NOMO-1 treated with DMSO at 0.1 percent for 48 hours (cell line): ENCODE measurements around the gene SLC25A15.

Experiments used
- DNase-seq: peaks from one replicate; lab custom pipeline; 2025; ENCODE audit not compliant: unreplicated experiment; lab: John Stamatoyannopoulos, UW

SLC25A15 gene

DNA sequence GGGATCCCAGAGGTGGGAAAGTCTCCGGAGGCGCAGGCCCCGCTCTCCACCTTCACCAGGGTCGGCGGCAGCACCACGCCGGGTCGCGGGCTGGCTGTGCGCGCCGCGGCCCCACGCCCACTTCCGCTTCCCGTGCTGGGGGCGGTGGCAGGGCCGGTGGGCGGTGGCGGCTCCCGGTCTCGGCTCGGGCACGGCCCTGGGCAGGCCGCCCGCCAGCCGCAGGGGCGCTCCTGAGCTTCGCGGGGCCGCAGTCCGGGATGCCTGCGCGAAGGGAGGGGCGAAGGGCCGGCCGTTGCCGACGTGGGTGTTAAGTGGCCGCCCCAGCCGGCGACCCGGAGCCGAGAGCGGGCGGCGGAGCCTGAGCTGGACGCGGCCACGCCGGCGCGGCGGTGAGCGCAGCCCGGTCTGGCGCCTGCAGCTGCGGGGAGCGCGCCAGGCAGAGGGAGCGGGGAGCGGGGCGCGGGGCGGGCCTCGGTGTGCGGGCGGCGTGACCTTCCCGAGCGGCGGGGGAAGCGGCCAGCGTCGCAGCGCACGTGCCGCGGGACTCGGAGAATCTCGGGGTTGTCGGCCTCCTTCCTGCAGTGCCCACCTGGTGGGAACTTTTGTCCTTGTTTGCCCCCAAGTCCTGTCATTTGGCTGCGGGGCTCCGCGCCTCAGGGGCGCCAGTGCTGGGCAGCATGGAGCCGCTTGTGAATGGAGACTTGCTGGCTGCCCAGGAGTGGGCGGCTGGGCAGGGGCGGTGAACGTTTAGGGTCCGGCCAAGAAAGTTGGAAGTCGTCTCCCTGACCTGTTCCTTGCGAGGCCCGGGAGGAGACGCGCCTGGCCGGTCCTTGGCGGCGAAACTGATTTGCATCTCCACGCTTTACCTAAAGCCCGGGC is at the start of gene SLC25A15:
Gene SLC25A15, plus strand, starts transcription at position 337 of the 879 bp plus-strand sequence. CDS start 3,616 bp downstream, outside the sequence.
- DNase-seq = peak; percentile 86

DNA sequence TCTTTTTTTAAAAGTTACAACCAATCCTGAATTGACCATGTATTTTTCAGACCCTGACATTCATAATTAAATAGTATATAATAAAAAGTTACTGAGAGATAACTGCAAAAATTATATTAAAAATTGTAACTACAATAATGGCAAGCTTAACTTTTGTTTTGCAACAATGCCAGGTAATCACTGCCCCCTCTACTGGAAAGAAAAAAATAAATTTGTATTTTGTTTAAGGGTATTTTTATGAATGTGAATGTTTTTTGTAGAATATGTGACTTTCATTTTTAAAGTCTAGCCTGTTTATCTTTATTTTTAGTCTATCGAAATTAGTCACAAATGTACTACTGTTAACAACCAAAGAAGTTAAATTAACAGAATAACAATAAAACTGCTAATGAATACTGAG is 40.1 kb upstream of the SLC25A15 start:
- DNase-seq = no peak

DNA sequence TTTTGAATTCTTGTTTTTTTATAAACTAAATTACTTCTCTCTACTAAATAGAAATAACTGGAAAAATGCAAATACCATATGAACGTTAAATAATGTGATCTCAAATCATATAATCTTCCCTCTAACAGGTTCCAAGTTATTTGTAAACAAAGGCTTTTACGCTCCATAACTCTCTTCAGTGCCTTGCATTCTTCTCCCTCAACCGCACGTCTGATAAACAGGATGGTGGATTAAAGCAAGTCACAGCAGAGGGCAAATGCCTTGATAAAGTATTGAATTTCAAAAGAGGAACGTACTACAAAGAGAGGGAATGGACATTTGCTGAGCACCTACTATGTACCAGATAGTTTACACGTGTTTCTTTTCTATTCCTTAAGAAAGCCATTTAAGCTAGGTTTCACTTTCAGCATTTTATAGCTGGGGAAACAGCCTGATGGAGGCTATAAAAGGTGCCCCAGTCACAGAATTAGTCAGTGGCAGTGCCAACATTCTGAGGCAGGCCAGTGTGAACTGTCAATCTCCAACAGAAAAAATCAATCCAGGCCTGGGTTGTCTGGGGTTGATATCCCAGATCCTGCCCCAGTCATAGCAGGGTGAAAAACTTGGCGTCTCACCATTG is 34.2 kb upstream of the SLC25A15 start:
- DNase-seq = no peak

DNA sequence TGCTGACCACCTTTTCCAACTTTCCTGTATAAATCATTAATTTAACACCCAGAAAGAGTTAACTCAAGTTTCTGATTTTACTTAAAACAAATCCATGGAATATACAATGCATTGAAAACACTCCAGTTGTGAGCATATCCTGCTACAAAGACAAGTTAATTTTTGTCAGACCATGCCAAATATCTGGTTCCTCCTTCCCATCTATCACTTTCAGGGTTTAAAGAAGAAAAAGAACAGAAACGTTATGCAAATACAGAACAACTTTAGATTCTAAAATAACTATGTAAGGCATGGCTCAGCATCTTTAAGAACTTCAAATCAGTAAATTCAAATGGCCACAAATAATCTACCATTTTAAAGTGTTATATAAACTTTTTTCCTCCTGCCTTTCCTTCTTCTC is 33.4 kb upstream of the SLC25A15 start:
- DNase-seq = no peak

DNA sequence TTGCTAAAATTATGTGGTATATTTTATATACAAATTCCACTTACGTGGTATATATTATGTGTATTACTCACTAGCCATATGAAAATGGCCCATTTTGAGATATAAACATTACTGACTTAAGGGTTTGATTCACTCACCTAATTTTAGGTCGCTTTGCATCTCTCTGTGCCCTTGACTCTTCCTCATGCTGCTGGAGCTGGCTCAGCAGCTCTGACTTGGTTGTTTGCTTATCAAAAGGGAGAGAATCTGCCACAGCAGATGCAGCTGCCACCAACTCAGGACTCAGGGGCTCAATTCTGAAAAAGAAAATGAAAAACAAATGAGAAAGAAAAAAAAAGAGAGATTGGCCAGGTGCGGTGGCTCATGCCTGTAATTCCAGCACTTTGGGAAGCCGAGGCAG is 30.6 kb upstream of the SLC25A15 start:
- no peak for DNase-seq

DNA sequence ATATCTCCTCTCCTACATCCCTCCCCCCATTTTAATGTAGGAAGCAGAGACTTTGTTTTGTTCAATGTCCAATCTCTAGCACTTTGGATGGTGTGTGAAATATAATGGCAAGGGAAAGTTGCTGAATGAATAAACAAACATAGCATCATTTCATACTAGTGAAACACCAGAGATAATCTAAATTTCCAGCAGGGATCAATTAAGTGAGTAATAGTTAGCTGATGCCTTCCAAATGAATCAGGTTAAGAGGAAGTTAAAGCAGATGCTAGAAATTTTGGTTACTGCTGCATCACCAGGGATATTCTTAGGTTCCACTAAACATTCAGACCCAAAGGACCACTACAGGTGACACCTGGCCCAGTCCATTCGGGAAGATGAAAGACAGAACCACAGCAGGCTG is 26.6 kb upstream of the SLC25A15 start:
- DNase-seq = no peak

DNA sequence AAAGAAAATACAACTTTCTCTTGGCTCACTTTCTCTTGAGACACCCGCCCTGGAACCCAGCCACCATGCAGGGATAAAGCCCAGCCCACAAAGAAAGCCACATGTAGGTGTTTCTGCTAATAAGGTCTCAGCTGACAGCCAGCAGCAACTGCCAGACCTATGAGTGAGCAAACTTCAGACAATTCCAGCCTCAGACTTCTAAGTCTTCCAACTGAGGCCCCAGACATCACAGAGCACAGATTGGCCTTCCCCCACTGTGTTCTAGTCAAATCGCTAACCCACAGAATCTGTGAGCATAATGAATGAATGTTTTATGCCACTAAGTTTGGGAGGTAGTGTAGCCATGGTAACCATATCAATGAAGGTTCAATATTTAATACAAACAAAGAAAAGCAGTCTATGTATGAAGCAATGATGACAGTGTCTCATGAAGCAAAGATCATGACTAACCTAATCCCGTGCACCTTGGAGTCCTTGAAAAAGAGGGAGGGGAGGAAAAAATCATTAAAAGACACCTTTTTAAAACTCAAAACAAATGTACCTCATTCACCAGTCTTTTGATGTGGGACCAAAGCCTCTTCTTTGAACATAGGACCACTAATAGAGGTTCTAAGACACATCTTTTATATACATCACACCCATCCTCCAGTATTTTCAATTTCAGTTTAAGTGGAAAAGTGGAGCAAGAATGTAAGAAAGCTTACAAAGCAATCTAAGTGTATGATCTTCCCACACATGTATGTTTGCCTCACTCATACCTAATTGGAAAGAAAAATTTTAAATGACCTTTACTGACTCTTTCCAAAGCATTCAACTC is 24.6 kb upstream of the SLC25A15 start:
- DNase-seq = no peak

DNA sequence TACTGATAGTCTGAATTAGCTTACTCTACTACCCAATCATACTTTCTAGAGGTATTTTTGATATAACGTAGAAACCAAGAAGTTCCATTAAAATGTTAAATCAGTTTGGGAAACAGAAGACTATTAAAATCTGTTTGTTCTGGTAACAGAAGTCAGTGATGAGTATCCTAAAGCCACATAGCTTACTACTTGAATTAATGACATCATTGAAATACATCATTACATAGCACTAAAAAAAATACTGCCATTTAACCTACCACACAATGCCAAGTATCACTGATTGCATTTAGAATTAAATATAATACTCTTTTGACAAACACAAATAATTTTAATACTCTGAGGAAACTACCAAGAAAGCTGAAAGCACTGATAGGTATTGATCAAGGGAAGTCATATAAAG is 23.8 kb upstream of the SLC25A15 start:
- DNase-seq = no peak

DNA sequence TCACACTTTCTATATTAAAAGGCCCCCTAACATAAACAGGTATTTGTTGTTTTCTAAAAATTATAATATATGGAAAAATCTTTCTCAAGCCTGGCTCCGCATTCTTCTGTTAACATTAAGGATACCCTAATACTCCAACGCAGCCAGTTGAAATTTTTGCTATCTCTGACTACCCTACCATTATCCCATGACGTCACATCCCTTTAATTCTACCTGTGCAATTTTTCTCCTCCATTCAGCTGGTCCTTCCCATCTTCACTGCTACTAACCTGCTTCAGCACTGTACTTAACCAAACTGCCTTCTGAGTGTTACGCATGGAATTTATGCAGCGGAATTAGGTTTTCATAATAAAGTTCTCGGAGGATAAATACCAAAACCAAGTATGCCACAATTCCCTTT is 19.4 kb upstream of the SLC25A15 start:
- no peak for DNase-seq

DNA sequence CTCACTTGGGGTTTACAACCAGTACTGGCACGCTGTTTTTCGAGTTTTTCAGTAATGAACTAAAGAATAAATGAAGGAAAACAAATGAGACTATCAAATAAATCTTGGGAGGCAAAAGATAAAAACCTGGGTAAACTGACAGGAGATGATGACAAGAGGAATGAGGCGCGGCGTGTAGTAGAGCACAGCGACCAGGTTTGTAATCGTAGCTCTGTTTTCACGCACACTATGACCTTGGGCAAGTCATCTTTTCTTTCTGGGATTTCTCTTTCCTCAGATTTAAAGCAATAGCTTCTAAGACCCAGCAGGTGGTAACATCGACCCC is 18.8 kb upstream of the SLC25A15 start:
- no peak for DNase-seq

DNA sequence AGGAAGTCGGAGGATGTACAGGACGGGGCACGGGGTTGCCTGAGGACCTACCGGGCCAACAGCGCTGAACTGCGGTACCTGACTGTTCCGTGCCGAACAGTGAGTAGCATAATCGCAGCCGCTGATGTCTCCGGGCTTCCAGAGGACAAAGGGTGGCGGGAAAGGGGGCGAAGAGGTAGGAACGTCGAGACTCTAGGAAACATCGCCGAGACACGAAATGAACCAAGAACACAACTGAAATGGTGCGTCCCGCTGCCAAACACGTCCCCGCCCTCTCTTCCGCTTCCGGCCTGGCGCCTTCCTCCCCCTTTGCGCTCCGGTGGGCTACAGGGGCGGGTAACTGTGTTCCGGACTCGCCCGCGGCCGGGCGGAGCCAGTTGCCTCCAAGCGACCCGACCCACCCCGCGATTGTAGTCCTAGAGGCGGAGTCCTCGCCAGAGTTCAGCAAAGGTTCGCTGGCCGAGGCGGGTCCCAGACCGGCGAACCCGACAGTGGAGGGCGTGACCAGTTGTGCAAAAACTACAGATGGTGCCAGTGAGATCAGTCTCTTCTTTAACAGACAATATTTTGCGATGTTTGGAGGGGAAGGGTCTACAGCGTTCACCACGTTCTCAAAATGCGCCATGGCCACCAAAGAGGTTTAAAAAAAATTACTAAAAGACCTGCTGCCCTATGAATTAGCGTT is 18.3 kb upstream of the SLC25A15 start, which contains the start of gene MRPS31:
Gene MRPS31, minus strand, starts transcription at position 257 of the 685 bp plus-strand sequence. Its CDS starts 54 bp downstream, at position 203.
- DNase-seq = peak; percentile 97

DNA sequence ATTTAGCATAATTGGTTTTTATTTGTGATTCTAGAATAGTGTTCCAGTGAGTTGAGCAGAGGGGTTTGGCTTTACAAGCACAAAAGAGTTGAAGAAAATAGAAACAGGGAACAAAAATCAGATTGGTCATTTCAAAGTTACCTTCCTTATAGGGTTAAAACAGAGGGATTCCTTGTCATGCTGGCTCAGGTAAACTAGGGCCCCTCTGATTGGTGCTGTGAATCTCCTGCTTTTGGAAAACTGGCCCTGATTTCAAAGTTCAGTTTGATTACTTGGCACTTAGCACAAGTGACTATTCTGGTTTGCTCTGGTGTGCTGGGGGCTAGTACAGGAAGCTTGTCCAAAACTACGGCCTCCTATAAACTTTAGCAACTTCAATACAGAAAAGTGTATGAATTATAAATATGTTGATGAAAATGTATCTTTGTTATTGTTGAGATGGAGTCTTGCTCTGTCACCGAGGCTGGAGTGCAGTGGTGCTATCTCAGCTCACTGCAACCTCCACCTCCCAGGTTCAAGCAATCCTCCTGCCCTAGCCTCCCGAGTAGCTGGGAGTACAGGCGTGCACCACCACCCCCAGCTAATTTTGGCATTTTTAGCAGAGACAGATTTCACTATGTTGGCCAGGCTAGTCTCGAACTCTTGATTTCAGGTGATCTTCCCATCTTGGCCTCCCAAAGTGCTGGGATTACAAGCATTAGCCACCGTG is 16.5 kb upstream of the SLC25A15 start:
- no peak for DNase-seq

DNA sequence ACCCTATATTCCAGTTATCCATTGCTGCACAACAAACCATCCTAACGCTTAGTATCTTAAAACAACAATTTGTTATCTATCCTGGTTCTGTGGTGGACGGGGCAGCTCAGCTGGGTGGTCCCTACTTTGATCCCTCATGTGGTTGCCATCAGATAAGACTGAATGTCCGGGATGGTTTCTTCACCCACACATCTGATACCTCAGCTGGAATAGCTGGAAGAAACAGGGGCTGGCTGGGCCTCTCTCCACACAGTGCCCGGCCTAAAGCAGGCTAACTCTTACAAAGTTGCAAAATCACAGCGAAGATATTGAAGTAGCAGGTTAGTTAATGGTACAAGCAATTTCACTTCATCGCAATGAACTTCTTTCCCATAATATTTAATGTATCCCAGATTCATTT is 14.7 kb upstream of the SLC25A15 start:
- no peak for DNase-seq

DNA sequence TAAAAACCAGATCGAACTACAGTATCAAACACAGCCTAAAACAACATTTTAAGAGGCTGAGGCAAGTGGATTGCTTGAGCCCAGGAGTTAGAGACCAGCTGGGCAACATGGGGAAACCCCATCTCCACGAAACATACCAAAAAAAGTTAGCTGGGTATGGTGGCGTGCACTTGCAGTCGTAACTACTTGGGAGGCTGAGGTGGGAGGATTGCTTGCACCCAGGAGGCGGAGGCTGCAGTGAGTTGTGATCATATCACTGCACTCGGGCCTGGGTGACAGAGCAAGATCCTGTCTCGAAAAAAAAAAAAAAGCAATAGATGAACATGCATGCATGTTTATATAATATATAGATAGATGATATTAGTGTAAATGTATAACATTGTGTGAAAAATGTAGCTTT is 13.2 kb upstream of the SLC25A15 start:
- DNase-seq = no peak

DNA sequence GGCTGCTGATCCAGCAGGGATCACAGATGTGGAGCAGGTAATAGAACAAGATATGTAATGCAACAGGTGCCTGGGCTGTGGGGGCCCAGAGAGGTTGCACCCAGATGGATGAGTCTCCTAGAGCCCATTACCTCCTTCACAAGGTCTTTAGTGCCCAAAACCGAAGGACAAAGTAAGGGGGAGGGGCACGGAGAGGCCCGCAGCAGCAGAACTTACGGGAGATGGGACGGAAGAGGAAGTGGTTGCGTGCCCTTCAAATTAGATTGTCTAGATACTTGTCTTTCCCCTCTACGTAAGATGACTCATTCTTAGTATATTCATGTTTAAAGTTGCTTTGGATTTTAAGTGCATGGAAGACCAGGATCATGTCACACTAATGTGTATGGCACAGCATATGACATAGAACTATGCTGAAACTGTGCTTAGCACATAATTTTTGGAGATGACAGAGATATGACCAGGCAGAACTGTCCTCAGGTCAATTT is 12.7 kb upstream of the SLC25A15 start:
- peak; percentile 96 for DNase-seq

DNA sequence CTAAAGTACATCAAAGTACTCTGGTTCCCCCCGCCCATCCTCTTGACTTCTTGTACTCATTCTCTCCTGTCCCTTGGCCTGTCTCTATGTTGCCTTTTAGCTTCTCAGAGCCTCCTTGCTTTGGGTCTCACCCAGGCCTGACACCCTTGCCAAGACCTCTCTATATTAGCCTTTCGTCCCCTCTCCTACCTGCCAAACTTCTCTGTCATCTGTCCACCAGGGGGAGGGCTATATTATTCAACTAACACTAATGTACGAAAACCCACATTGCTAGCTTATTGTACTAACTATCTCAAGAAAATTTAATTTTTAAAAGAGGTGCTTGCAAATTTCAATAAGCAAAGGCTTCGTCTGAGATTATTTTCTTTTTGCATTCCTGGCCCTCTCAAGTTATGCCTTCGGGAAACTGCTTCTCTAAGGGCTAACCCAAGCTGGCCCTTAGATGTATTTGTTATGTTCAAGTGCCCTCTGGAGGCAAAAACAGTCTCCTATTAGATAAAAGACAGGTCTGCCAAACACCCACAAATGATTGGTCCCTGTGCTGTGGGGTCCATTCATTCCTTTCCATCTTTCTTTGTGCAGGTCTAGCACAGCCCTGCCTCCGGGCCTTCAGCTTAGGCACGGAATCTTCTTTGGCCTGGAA is 12.1 kb upstream of the SLC25A15 start:
- DNase-seq = peak; percentile 76

DNA sequence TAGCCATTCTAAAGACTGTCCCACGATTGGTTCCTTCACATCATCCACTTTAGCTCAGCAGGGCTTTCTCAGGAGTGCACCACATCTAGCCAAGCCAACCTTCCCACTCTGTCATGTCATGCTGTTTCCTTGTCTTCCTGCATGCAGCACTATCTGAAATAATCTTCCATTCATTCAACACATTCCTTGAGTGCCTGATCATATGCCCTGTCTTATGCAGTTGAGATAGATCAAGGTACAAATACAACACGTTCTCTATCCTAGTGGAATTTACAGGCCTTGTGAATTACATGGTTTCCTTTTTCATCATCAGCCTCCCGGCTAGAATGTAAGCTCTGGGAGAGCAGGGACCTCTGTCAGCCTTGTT is 11.6 kb upstream of the SLC25A15 start:
- no peak for DNase-seq

DNA sequence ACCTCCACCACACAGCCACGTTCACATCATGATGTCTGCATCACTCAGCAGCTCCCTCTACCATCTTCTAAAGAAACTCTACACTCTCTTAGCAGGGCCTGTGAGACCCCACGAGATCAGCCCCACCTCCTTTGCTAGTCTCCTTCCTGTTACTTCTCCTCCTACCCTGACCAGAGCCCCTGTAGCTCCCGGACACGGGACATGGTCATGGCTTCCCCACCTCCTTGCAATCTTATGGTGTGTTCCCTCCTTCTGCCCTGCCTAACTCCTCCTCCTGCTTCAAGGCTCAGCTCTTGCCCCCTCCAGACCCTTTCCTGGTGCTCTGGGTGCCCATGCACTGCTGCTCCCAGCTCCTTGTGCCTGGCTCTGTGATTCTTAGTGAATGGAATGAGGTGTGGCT is 10.4 kb upstream of the SLC25A15 start:
- DNase-seq = no peak

DNA sequence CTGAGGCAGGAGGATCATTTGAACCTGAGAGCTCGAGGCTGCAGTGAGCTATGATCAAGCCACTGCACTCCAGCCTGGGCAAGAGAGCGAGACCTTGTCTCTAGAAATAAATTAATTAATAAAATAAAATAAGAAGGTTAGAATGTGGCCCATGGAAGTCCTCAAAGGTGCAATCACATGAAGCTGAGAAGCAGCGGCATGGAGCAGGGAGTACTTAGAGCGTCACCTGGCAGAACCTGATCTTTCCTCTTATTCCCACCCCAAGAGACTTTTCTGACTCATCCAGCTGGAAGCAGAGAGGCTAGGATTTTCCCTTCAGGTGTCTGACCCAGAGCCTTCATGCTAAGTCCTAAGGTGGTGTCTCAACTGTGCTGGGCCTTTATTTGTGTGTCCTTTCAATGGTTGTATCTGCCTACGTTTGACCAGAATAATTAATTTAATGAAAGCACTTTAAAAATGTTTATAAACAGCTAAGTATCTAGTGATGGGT is 9.6 kb upstream of the SLC25A15 start:
- DNase-seq = no peak
